ENCODE results near the gene ENSA. TPM values are rescaled to one million over a fixed set of nuclear protein-coding genes. Genes with fewer than 3 reads are reported as not detected.

ENSA gene
- total and polyA plus RNA-seq, 2 of the 4 experiments (the other 2 are of a cell fraction), result 53.2 to 96.5 TPM

DNA sequence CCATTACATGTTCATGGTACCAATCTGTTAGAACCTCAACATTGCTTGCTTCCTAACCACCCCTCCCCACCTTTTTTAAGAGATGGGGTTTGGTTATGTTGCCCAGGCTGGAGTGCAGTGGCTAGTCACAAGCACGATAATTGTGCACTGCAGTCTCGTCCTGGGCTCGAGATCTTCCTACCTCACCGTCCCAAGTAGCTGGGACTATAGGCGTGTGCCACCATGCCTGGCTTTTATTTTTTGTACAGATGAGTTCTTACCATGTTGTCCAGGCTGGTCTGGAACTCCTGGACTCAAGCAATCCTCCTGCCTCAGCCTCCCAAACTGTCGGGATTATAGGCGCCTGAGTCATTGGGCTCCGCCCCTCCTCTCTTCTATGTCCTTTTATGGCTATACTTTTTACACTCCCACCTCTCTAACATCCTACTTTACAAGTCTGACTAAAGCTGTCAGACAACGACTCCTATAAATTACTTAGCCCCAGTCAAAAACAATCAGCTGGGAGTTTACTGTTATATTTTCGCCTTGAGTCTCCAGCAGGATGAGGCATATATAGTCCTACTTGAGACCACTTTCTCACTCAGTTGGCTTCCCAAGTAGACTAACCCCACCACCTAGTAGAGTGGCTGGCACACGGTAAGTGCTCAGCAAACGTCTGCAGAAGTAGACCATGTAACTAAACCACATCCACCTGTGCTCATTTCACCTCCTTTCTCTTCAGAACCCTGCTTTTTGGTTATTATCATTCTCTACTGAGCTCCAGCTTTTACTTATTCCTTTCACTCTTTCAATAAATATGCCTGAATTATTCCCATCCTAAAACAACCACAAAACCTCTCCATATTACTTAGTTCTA, 13.8 kb downstream of the ENSA start:
- in situ Hi-C loops (cut with MboI; ENCODE audit: low sequenced_read_pairs), result no loop called here
- intact Hi-C loops (cut with micrococcal nuclease), result no loop called here
- dilution Hi-C loops (cut with HindIII; ENCODE audit: low sequenced_read_pairs, unreplicated experiment), result no loop called here

More for the DNA sequence above, 13.8 kb downstream of the ENSA start:
- 91% methylated on average over 4 of the region's 12 CpGs; no CpG with 5 or more reads in 1 of the 2 experiments for WGBS, 2 experiments (ENCODE audit: extremely low coverage in 2 of 2, insufficient read length in 1 of 2)
- Histone ChIP-seq H3K18ac (ENCODE audit: low read depth, low read length) (no peak overlapping the region), H3K9ac (ENCODE audit: low read depth, low read length) (no peak overlapping the region), H2BK20ac (ENCODE audit: low read depth, low read length) (peak overlapping the region; percentile 57; the same call in 1 of the 2 replicates), H3K79me1 (ENCODE audit: low read depth in 1 of 2, low read length in 2 of 2) (peaks cover 13 to 37% of the 10 kb centered on the region in 2 experiments), H2AK9ac (replicated peaks; ENCODE audit: low read depth, low read length, poor library complexity) (no peak overlapping the region), H4K20me1 (ENCODE audit: insufficient read depth, low read length) (peaks cover 3% of the 10 kb centered on the region; the same call in 1 of the 2 replicates), H3K4me2 (ENCODE audit: low read depth, low read length) (no peak overlapping the region), H3K56ac (ENCODE audit: extremely low read depth, insufficient read depth, low read length) (no peak overlapping the region), H2AK5ac (ENCODE audit: low read depth, low read length) (peak overlapping the region; percentile 80; the same call in 1 of the 2 replicates), H3K23ac (ENCODE audit: low read depth, low read length) (peak overlapping the region; percentile 35; the same call in 1 of the 2 replicates), H3K4ac (ENCODE audit: low read depth, low read length) (peak overlapping the region; percentile 64; the same call in 1 of the 2 replicates), H3K36me3 (ENCODE audit: control insufficient read depth, insufficient read depth, low read length) (peaks cover 9% of the 10 kb centered on the region), H3K9me3 (ENCODE audit: control insufficient read depth, insufficient read depth, low read length) (no peaks in the 10 kb centered on the region), H3K27ac (ENCODE audit: insufficient read depth, low read length) (peak overlapping the region; percentile 10; the same call in 1 of the 2 replicates), H3K27me3 (ENCODE audit: control insufficient read depth, insufficient read depth, low read length) (no peaks in the 10 kb centered on the region), H4K8ac (ENCODE audit: low read depth in 2 of 2, low read length in 2 of 2) (peak overlapping the region in 1 of 2 experiments; percentile 50; a peak in 2 of 4 replicates), H3K4me3 (ENCODE audit: insufficient read depth, low read depth, low read length) (no peak overlapping the region), H2AFZ (replicated peaks; ENCODE audit: low read length, poor library complexity) (no peak overlapping the region), H2BK5ac (ENCODE audit: low read depth, low read length, poor library complexity, severe bottlenecking) (peak overlapping the region; percentile 5), H3K14ac (replicated peaks; ENCODE audit: low read depth, low read length) (peak overlapping the region; percentile 19; the same call in 1 of the 2 replicates), H4K5ac (ENCODE audit: low read depth, low read length) (no peak overlapping the region), H2BK120ac (ENCODE audit: low read depth, low read length) (peak overlapping the region; percentile 19; the same call in 1 of the 2 replicates), H4K91ac (ENCODE audit: insufficient read depth, low read depth, low read length) (no peak overlapping the region), H2BK15ac (ENCODE audit: low read depth, low read length) (peak overlapping the region; percentile 42; the same call in 1 of the 3 replicates), H3K4me1 (ENCODE audit: control insufficient read depth, insufficient read depth, low read length) (peaks cover 18% of the 10 kb centered on the region), H3K9me1 (ENCODE audit: insufficient read depth, low read length) (0 out of 2 replicates have a peak, but pooled peaks cover 2% of the 10 kb centered on the region)
- ATAC-seq (ENCODE audit: low read depth), result no peak
- ChIA-PET CTCF (interaction anchor here (0.9 to 1.6 kb wide), 2 partner anchors 33 to 55 kb away, joined by 3 to 6 read pairs; no protein-coding TSS in a partner anchor), POLR2A (ENCODE audit: unreplicated experiment) (no interaction called here)
- BruUV-seq (replicated peaks), result no TSS peak
- TF ChIP-seq CEBPB (IDR thresholded peaks at IDR 0.05; ENCODE audit: low read depth, low read length) (no peak), MXI1 (IDR thresholded peaks at IDR 0.05; ENCODE audit: borderline replicate concordance, low read depth, low read length) (no peak), POLR2A (IDR thresholded peaks at IDR 0.05; ENCODE audit: low read depth, low read length) (no peak), NFE2L2 (IDR thresholded peaks at IDR 0.05; ENCODE audit: low read depth, low read length) (no peak), CHD1 (IDR thresholded peaks at IDR 0.05; ENCODE audit: low read depth, low read length) (no peak), MAZ (IDR thresholded peaks at IDR 0.05; ENCODE audit: borderline replicate concordance, low read depth, low read length) (no peak), RCOR1 (IDR thresholded peaks at IDR 0.05; ENCODE audit: insufficient replicate concordance, low read length) (no peak), RFX5 (IDR thresholded peaks at IDR 0.05; ENCODE audit: low read depth, low read length) (no peak), FOS (IDR thresholded peaks at IDR 0.05; ENCODE audit: low read depth, low read length) (no peak), SMC3 (IDR thresholded peaks at IDR 0.05; ENCODE audit: low read depth, low read length) (no peak), RAD21 (IDR thresholded peaks at IDR 0.05; ENCODE audit: low read length) (no peak)
- TF ChIP-seq, protein P1, sequence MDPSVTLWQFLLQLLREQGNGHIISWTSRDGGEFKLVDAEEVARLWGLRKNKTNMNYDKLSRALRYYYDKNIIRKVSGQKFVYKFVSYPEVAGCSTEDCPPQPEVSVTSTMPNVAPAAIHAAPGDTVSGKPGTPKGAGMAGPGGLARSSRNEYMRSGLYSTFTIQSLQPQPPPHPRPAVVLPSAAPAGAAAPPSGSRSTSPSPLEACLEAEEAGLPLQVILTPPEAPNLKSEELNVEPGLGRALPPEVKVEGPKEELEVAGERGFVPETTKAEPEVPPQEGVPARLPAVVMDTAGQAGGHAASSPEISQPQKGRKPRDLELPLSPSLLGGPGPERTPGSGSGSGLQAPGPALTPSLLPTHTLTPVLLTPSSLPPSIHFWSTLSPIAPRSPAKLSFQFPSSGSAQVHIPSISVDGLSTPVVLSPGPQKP (IDR thresholded peaks at IDR 0.05; ENCODE audit: borderline replicate concordance, low read depth, low read length), result no peak
- TF ChIP-seq, protein P2, sequence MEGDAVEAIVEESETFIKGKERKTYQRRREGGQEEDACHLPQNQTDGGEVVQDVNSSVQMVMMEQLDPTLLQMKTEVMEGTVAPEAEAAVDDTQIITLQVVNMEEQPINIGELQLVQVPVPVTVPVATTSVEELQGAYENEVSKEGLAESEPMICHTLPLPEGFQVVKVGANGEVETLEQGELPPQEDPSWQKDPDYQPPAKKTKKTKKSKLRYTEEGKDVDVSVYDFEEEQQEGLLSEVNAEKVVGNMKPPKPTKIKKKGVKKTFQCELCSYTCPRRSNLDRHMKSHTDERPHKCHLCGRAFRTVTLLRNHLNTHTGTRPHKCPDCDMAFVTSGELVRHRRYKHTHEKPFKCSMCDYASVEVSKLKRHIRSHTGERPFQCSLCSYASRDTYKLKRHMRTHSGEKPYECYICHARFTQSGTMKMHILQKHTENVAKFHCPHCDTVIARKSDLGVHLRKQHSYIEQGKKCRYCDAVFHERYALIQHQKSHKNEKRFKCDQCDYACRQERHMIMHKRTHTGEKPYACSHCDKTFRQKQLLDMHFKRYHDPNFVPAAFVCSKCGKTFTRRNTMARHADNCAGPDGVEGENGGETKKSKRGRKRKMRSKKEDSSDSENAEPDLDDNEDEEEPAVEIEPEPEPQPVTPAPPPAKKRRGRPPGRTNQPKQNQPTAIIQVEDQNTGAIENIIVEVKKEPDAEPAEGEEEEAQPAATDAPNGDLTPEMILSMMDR (conservative IDR thresholded peaks at IDR 0.05; ENCODE audit: low read depth, low read length), result no peak
- DNase-seq, result no peak
